ENCODE measurements around the gene KLRF2.
"Not testable (repeated sequence)": the region's sequence is repeated elsewhere in the genome, so short reads cannot be mapped to it uniquely, and the experiment has no call there.

Gene KLRF2, protein sequence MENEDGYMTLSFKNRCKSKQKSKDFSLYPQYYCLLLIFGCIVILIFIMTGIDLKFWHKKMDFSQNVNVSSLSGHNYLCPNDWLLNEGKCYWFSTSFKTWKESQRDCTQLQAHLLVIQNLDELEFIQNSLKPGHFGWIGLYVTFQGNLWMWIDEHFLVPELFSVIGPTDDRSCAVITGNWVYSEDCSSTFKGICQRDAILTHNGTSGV

DNA sequence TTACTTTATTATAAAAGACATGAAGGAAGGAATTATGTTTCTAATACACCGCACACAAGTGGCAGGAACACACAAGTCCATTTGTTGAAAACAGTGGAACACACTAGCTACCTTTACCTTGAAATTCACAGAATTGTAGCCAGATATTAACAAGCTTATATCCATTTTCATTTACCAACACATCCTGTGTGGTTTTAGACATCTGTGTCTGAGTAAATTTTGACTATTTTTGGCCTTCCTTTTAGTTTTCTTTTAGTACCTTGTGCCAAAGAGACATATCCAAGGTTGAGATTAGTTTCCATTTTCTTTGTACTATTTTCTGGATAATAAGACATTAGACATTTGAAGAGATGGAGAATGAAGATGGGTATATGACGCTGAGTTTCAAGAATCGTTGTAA, at the start of gene KLRF2:
Gene KLRF2, plus strand, starts transcription at position 244 of the 400 bp plus-strand sequence. Its CDS starts 107 bp downstream, at position 351.
- DNase-seq = no peak

DNA sequence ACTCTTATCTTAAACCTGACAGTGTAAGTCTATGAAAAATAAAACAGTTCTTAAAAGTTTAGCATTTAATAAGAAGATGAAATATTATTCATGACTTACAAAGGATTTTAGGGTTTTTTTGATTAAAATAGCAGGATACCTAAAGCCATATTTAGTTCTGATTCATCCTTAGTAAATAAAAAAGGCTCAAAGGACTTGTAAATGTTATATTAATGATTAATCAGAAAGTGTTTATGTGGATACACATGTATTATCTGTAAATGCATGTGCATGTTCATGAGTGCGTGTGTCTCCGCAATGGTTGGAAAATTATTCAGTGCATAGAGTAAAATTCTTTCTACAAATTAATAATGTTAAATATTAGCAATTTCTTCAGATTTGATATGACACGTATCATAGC, 49.6 kb upstream of the KLRF2 start:
- no peak for DNase-seq

DNA sequence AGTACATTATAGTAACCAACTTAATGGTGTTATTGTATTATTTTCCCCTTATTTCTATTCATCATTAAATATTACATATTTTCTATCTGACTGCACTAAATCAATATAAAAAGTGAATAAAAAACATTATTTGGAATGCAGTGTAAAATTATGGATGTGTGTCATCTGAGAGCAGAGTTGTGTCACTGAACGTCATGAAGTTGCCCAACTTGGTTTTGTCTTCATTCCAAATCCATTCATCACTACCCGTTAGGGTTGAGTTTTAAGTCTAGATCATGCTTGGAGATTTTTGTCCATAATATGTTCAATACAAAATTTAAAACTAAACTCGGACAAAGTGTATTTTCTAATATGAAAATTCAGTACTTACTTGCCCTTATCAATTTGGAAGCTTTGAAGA, 37.9 kb upstream of the KLRF2 start:
- no peak for DNase-seq

DNA sequence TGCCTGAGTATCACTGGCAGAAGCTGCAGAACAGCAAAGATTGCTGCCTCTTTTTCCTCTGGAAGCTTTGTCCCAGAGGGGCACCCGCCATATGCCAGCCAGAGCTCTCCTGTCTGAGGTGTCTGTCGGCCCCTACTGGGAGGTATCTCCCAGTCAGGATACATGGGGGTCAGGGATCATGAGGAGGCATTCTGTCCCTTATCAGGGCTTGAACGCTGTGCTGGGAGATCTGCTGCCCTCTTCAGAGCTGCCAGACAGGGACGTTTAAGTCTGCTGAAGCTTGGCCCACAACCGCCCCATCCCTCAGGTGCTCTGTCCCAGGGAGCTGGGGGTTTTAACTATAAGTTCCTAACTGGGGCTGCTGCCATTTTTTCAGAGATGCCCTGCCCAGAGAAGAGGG, 32.4 kb upstream of the KLRF2 start:
- no peak for DNase-seq

DNA sequence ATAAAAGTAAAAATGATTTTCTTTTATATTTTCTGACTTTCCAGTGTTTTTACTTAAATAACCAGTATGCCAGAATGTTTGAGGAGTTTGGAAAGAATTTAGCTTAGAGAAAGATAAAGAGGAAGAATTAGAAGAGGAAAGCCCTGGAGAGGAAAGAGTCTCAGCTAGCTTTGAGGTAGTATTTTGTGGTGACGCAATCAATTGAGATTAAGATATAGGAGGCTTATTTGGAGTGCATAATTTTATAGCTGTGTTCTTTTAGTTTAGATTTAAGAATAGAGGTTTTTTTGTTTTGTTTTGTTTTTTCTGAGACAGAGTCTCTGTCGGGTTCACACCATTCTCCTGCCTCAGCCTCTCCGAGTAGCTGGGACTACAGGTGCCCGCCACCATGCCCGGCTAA, 30.2 kb upstream of the KLRF2 start:
- no peak for DNase-seq

DNA sequence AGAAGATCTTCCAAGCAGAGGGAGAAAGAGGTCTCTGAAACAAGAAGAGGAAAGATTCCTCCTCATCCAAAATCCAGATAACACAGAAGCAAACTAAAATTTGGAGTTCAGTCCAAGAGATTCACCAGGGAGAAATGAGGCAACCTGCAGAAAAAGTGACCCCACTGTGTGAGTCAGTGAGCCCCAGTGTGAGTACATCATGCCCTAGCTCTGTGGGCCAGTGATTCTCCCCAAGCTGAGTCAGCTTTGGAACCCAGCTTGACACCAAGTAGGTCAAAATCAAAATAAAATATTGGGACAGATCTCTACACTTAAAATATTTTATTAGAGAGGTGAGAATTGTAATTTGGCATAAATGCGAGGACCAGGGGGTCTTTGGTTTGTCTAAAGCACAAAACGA, 29.4 kb upstream of the KLRF2 start:
- DNase-seq = no peak

DNA sequence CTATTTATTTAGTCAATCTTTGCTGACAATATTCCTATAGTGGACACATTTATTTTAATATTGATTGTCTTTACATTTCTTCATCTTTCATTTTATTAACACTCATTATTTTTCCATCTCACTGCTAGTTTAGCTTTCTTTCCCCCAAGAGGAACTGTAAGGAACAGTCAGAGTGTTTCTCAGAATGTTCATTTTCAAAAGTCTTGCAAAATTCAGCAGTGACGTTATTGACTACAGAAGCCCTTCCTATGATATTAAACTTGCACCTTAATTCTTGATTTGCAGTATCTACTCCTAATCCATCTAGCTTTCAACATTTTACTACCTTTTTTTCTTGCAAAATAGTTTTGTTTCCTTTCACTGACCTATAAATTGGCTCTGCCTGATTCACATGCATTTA, 25.1 kb upstream of the KLRF2 start:
- DNase-seq = no peak

DNA sequence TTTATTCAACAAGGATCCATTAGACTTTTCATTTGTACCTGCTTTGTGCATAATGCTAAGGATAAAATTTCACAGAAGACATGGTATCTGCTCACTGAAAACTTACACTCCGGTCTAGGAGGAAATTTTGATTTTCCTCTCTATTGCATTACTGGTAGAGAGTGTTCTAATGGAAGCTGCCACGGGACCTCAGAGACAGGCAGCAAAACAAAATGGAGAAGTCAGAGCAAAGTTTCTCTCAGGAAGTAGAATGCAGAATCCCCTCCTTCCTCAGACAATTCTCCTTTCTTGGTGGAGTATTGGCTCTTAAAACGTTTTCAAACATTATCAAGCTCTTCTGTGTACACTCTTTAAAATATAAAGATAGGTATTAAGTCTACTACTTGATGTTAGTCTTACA, 24.4 kb upstream of the KLRF2 start:
- no peak for DNase-seq

DNA sequence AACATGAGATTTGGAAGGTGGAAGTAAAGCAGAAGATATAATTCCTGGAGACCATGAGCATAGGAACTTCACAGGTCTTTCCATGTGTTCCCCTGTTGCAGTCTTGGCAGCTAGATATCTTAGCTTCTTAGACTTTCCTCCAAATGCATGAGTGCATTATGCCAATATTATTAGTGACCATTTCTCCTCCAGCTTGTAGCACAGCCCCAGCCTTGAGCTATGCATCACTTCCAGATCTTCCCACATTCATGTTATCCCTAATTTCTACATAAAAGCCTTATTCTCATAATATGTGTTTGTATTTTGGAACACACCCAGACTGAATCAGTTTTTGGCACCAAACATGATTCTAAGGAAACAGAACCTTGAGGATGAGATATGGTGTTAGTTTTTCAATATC, 23.2 kb upstream of the KLRF2 start:
- DNase-seq = no peak

DNA sequence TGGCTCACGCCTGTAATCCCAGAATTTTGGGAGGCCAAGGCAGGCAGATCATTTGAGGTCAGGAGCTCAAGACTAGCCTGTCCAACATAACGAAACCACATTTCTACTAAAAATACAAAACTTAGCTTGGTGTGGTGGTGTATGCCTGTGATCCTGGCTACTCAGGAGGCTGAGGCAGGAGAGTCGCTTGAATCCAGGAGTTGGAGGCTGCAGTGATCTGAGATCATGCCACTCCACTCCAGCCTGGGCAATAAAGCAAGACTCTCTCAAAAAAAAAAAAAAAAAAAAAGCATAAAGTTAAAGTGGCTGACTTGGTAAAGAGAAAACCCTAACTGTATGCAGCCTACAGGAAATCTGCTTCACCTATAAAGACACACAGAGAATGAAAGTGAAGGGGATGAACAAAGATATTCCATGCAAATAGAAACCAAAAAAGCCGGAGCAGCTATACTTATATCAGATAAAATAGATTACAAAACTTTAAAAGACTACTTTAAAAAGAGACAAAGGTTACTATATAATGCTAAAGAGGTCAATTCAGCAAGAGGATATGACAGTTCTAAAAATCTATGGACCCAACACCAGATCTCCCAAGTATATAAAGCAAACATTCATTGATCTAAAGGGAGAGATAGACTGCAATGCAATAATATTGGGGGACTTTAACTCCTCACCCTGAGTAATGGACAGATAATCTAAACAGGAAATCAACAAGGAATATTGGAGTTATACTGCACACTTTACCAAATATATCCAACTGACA, 16.2 kb upstream of the KLRF2 start:
- DNase-seq = no peak

DNA sequence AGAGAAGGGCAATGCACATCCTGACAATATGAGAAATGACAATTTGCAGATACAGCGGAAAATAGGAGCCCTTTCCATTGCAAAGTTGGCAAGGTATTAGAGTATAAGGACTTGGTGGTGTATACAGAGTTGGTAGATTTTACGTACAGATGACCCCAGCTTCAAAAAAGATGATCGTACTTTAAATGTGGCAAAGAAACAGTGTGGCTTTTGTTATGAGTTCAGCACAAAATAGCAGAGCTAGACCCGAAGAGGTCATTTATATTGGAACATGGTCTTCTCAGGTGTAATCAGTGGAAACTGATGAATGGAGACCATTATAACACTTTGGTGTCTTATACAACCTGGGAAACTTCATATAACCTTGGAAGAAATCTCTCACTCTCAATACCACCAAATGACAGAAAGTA, 14.4 kb upstream of the KLRF2 start:
- DNase-seq = no peak

DNA sequence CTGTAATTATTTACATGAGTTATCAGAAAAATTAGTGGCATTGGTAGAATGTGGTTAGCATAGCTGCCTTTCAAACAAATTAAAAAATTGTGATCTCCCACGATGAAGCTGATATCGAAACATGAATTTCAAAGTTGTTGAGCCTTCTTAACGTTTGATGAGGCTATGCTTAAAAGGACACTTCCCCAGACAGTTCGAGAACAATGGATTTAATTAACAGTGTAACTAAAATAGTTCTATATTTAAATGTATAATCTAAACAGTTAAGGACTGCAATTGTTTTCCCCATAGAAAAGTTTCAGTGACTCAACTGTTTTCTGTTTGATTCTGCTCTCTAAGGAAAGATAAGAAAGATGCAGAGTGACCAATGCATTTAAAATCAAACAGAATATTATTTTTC, 13.8 kb upstream of the KLRF2 start:
- no peak for DNase-seq

DNA sequence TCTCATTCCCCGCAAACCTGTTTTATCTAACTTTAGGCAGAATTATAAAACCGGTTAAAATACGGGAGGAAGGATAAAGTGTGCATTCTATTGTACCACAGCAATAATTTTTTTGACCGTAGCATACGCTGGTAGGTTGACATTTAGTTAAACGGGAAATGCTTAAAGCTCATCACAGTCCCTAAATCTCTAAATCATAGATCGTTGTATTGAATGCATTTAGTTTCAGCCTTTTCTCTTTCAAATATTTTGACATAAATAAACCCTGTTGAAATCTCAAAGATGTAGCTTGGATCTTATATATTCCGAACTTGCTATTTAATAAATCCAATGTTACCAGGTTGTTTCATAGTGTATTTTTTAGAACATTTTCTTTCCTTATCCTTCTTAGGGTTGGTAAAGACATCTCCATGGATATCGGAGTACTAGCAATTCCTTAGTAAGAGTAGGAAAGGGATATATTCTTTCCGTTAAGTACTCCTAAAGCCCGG, 12.9 kb upstream of the KLRF2 start:
- DNase-seq = no peak

DNA sequence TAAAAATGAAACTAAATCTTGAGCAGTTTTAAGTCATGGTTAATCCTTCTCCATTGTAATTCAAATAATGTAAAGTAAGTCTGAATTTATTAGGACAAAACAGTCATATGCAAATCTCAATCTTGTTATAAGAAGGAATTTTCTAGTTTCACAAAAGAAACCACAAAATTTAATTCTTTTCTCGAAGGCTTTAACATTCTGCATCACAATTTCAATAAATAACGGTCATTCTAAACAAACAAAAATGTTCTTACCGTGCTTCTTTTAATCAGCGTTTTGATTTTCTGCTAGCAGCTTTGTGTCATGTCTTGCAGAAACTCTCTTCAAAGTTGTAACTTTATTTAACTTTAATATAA, 12.4 kb upstream of the KLRF2 start:
- no peak for DNase-seq

DNA sequence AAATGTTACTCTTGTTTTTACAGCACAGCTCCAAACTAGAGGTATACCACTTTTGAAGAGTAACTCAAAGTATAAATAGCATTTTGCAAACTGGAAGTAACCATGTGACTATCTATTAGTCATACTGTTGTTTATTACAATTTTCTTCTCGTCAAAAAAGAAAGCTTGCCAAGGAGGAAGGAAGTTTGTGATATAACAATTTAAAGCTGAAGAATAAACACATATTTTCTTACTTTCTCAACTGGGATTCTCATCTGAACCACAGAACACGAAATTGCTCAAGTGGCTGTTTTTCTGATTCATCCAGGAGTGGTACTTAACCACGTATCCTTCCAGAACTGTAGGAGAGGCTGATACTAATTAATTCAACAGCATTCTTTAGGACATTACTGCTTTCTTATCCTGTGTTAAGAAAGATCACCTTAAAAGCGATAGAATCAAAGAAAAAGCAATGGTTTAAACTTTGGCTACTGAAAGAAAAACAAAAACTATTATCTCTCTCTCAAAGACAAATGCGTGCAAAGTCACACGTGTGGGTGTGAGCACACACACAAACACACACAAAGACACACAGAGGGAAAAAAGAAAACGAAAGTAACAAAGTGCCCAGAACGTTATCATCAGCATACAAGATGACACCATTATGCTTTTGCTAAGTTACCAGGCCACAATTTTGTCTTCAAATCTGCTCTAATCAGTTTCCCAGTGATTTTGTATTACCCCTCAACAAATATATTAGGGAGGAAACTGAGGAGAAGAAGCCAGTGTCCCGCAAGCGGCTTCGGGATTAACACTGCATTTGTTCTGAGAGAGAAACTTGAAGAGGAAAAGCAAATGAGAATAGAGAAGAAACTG, 11.8 kb upstream of the KLRF2 start, which contains the start of gene CLEC2B:
Gene CLEC2B, minus strand, starts transcription at position 48 of the 855 bp plus-strand sequence.
- no peak for DNase-seq

DNA sequence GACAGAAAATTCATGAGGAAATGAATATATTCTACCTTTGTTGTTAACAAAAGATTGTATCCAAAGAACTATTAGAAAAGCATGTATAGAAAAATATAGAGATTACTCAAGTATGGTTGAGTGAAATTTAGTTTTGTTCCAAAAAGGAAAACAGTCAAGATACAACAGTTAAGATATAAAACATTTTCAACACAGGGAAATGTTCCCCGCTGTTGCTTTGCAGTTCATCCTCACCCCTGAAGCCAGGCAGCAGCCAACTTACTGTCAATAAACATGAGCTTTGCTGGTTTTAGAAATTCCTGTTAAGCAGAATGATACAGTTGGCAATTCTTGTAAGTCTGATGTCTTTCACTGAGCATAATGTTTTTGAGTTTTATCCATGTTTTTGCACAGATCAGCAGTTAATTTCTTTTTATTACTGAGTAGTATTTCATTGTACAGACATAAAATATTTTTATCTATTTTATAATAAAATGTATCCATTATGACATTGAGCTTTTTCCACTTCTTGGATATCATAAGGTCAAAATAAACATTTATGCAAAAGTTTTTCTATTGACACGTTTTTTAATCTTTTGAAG, 10.9 kb upstream of the KLRF2 start:
- no peak for DNase-seq

DNA sequence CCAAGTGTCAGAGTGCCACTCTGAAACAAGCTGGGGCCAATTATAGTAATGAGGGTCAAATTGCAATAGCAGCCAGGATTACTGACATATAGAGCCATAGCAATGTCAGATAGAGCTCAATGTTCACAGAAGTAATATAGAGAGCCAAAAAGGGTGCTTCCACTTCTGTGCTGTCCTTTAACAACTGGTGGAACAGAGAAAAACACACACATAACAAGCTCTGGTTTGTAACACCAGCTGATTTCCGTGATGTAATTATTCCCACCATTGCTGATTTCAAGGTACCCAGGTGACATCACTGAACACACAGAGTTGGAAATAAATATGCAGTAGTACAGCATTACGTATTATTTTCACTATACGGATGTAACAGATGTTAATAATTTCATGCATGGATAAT, 9.1 kb upstream of the KLRF2 start:
- DNase-seq = no peak

DNA sequence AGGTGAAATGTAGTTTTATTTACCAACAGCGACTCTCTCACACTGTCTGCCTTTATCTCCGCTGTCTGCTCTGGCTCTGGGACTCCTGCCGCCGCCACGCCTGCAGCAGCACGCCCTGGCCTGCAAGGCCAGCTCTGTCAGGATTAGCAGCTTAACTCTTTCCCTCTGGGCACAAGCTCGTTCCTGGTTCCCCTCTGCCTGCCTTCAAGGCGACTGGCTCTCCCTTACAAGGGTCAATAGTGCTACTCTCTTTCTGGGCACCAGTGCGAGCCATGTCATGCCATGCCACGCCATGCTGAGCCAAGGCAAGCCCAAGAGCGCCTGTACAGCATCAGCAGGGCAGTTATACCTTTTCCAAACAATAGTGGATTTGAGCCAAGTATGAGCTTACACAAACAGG, 8.5 kb upstream of the KLRF2 start:
- no peak for DNase-seq

DNA sequence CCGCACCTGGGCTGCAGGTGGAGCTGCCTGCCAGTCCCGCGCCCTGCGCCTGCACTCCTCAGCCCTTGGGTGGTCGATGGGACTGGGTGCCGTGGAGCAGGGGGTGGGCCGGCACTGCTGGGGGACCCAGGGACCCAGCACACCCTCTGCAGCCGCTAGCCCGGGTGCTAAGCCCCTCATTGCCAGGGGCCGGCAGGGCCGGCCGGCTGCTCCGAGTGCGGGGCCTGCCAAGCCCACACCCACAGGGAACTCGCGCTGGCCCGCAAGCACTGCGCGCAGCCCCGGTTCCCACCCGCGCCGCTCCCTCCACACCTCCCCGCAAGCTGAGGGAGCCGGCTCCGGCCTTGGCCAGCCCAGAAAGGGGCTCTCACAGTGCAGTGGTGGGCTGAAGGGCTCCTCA, 5.2 kb upstream of the KLRF2 start:
- not testable (repeated sequence) for DNase-seq

DNA sequence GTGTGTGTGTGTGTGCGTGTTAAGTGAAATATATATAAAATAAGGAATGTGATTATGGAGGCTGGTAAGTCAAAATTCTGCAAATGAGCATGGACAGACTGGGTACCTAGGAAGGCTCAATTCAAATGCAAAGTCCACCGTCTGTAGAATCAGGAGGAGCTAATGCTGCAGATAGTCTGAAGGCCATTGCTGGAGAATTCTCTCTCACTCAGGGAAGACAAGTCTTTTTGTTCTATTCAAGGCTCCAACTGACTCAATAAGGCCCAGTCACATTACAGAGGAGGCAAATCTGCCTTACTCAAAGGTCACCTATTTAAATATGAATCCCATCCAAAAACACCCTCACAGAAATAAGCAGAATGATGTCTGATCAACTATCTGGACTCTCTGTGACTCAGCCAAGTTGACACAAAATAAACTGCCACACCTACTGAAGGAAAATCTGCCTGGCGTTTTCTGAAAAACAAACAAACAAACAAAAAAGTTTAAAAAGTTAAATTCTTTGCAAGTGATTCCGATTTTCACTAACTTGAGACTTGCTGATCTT, 684 bp upstream of the KLRF2 start:
- DNase-seq = no peak

DNA sequence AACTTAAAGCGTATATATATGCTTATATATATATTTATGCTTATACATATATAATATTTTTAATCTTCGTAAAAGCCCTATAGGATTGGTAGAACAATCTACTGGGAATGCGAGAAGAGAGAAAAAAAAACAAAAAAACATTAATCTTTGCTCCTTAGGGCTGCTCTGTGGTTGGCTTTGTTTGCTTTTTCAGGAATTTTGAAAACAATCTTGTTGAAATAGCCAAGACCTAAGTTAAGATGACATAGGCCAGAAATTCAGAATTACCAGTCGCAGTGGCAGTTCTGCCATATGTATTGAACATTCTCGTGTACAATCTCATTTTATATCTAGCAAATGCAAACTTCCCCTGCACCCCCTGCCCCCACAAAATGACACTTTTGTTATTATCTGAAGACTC, 699 bp downstream of the KLRF2 start:
- DNase-seq = no peak

DNA sequence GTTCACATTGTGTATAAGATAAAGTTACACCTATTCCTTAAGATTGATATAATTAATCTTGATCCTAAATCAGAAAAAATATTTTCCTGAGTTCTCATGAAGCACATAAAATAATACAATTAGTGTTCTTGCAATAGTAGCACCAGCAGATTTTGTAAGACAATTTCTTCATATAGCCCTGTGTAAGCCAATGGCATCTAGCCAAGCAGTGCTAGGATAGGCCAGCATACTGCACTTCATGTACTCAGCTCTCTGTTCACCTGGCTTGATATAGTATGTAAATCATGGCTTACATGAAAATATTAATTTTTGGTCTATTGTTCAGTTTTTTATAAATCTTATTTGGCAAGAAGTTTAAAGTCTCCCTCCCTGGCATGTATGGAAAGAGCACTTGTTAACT, 1.9 kb downstream of the KLRF2 start:
- no peak for DNase-seq

DNA sequence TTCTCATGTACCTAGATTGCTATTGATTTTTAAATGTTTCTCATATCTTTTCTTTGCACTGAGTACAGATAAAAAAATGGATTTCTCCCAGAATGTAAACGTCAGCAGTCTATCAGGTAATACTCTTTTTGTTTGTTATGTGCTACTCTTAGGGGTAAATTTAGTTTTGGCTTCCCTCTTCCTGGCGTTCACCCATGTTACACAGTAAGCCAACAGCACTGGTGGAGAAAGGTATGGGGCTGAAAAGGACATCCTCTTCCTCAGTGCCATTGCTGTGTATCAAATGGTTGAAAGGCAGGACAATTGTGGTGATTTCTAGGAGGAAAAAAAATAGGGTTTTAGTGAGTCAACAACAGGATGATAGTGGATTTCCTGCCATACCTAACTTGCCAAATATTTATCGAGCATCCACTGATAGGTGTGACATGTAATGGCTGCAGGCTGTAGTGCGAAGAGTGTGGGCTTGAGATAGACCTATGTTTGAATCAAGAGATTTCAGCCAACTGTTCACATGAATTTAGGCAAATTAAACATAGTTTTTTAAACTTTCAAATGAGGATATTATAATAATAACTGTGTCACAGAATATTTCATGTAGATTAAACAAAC, 7.5 kb downstream of the KLRF2 start:
- no peak for DNase-seq
